Common myeloid progenitor, CD34-positive (primary cell): ENCODE data around the gene TPP1.

Experiments
- CTCF ChIA-PET: fragments of 350-600 bp; sonication (Branson Sonifier 250); formaldehyde crosslinking; loops from one replicate; lab custom pipeline; 2021; ENCODE audit warnings: antibody characterized with exemption; lab: Charles Lee
- POLR2A ChIA-PET: fragments of 350-600 bp; sonication (Branson Sonifier 250); formaldehyde crosslinking; loops from one replicate; lab custom pipeline; 2021; ENCODE audit warnings: antibody characterized with exemption; lab: Charles Lee
- DNase-seq, 3 donors: peaks; one replicate each; pipeline versions ENCODE4 v3.0.0 to v3.0.0-alpha.2; 2013
- H3K27ac ChIP-seq, 2 experiments: 1 replicate in 1 of 2; 2 replicates in 1 of 2; pipeline ENCODE4 v1.7.0; 2013; ENCODE audit warnings: inconsistent platforms in 2 of 2, low read length in 2 of 2, mild to moderate bottlenecking in 2 of 2, low read depth in 1 of 2, moderate library complexity in 1 of 2; ENCODE audit not compliant: severe bottlenecking in 2 of 2, insufficient read depth in 1 of 2, poor library complexity in 1 of 2
- H3K27me3 ChIP-seq, 5 experiments: replicated peaks in 2 of 5; 1 replicate in 3 of 5; 2 replicates in 2 of 5; pipeline versions ENCODE4 v1.6.1 to v1.7.0; 2013; ENCODE audit warnings: low read length in 4 of 5, mild to moderate bottlenecking in 2 of 5, moderate library complexity in 2 of 5, inconsistent platforms in 1 of 5; ENCODE audit not compliant: insufficient read depth in 5 of 5, control insufficient read depth in 4 of 5
- H3K36me3 ChIP-seq, 4 experiments: 1 replicate in 2 of 4; 2 replicates in 2 of 4; pipeline versions ENCODE4 v1.6.1 to v1.7.0; 2013; ENCODE audit warnings: low read length in 3 of 4, control low read depth in 1 of 4, mild to moderate bottlenecking in 1 of 4; ENCODE audit not compliant: control insufficient read depth in 4 of 4, insufficient read depth in 4 of 4
- H3K4me1 ChIP-seq, 4 experiments: 1 replicate in 3 of 4; 2 replicates in 1 of 4; pipeline versions ENCODE4 v1.6.1 to v1.7.1; 2013; ENCODE audit warnings: low read length in 3 of 4, mild to moderate bottlenecking in 3 of 4, control low read depth in 1 of 4, inconsistent platforms in 1 of 4, moderate library complexity in 1 of 4; ENCODE audit not compliant: control insufficient read depth in 4 of 4, insufficient read depth in 4 of 4; ENCODE audit errors: control extremely low read depth in 1 of 4
- H3K4me3 ChIP-seq, 7 experiments: 1 replicate in 4 of 7; 2 replicates in 3 of 7; pipeline versions ENCODE4 v1.5.1 to v1.7.0; 2013; ENCODE audit warnings: mild to moderate bottlenecking in 7 of 7, low read length in 6 of 7, moderate library complexity in 6 of 7, inconsistent platforms in 2 of 7, low read depth in 2 of 7, control low read depth in 1 of 7; ENCODE audit not compliant: insufficient read depth in 4 of 7, control insufficient read depth in 1 of 7; ENCODE audit errors: extremely low read depth in 1 of 7
- H3K9me3 ChIP-seq, 5 experiments: 1 replicate in 4 of 5; 2 replicates in 1 of 5; pipeline versions ENCODE4 v1.6.1 to v1.7.1; 2013; ENCODE audit warnings: low read length in 4 of 5, mild to moderate bottlenecking in 2 of 5, inconsistent platforms in 1 of 5, low read depth in 1 of 5, moderate library complexity in 1 of 5; ENCODE audit not compliant: control insufficient read depth in 4 of 5, insufficient read depth in 2 of 5; ENCODE audit errors: control extremely low read depth in 1 of 5
- WGBS: methylation state at CpG from one replicate; pipeline ENCODE4 v1.1.5; 2013; ENCODE audit not compliant: insufficient coverage; 5-methylcytosine and 5-hydroxymethylcytosine counted together

TPP1 gene

DNA sequence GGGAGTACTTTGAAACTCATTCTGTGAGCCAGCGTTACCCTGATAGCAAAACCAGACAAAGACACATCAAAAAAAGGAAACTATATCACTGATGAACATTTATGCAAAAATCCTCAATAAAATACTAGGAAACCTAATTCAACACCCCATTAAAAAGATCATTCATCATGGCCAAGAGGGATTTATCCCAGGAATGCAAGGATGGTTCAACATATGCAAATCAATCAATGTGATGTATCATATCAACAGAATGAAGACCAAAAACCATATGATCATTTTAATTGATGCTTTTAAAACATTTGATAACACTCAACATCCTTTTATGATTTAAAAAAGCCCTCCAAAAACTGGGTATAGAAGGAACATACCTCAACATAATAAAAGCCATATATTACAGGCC lies 35.6 kb downstream of the TPP1 start:
- Histone ChIP-seq H3K9me3 (peaks cover 0 to 24% (median 2%) of the 10 kb centered on the region in 5 experiments), H3K27me3 (no peaks in the 10 kb centered on the region), H3K27ac (no peak overlapping the region), H3K4me1 (no peaks in the 10 kb centered on the region), H3K4me3 (no peak overlapping the region), H3K36me3 (peaks cover 0 to 5% (median 1%) of the 10 kb centered on the region in 4 experiments)
- DNase-seq = peak in 1 of 3 donors; percentile 15
- no CpG with 5 or more reads among the region's 1 CpG for WGBS
- ChIA-PET CTCF (no interaction called here), POLR2A (no interaction called here)

DNA sequence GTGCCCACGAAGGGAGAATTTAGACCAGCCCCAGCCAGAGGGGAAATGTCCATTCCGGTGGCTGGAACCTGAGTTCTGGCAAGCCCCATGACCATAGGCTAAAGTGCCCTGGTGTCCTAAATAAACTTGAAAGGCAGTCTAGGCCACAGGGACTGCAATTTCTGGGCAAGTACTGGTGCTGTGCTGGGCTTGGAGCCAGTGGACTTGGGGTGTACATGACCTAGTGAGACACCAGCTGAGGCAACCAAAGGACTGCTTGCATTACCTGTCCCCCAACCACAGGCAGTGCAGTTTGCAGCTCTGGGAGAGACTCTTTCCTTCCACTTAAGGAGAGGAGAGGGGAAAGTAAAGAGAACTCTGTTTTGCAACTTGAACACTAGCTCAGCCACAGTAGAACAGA lies 39.5 kb downstream of the TPP1 start:
- ChIA-PET POLR2A (no interaction called here), CTCF (interaction anchor here (0.9 to 2.0 kb wide), 2 partner anchors 23 to 31 kb away, joined by 3 to 4 read pairs; no protein-coding TSS in a partner anchor)
- Histone ChIP-seq H3K9me3 (peaks cover 0 to 22% (median under 1%) of the 10 kb centered on the region in 5 experiments), H3K27ac (no peak overlapping the region), H3K27me3 (no peaks in the 10 kb centered on the region), H3K36me3 (peaks cover 0 to 3% (median 0%) of the 10 kb centered on the region in 4 experiments), H3K4me3 (no peak overlapping the region), H3K4me1 (peaks cover 0 to 7% (median 4%) of the 10 kb centered on the region in 4 experiments)
- WGBS = 100% methylated on average over 1 of the region's 2 CpGs
- DNase-seq = no peak

DNA sequence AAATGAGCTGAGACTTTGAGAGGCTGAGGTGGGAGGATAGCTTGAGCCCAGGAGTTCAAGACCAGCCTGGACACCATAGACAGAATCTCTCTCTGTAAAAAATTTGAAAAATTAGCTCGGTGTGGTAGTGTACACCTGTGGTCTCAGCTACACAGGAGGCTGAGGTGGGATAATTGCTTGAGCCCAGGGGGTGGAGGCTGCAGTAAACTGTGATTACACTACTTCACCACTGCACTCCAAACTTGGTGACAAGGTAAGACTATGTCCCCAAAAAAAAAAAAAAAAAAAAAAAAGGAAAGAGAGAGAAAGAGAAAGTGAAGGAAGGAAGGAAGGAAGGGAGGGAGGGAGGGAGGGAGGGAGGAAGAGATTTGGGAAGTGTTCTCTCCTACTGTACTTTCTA lies 41.1 kb downstream of the TPP1 start:
- H3K27ac ChIP-seq = no peak overlapping the region
- H3K27me3 ChIP-seq = no peaks in the 10 kb centered on the region
- H3K36me3 ChIP-seq = peaks cover 0 to 3% (median 0%) of the 10 kb centered on the region in 4 experiments
- ChIA-PET CTCF (interaction anchor here (1.6 to 2.0 kb wide), 2 partner anchors 24 to 89 kb away, joined by 3 to 4 read pairs; no protein-coding TSS in a partner anchor), POLR2A (no interaction called here)
- peaks cover 0 to 7% (median 4%) of the 10 kb centered on the region in 4 experiments for H3K4me1 ChIP-seq
- H3K4me3 ChIP-seq = no peak overlapping the region
- peaks cover 0 to 8% (median 0%) of the 10 kb centered on the region in 5 experiments for H3K9me3 ChIP-seq
- DNase-seq = peak in 2 of 3 donors; percentile 25 to 46
- WGBS = no CpG with 5 or more reads among the region's 1 CpG

DNA sequence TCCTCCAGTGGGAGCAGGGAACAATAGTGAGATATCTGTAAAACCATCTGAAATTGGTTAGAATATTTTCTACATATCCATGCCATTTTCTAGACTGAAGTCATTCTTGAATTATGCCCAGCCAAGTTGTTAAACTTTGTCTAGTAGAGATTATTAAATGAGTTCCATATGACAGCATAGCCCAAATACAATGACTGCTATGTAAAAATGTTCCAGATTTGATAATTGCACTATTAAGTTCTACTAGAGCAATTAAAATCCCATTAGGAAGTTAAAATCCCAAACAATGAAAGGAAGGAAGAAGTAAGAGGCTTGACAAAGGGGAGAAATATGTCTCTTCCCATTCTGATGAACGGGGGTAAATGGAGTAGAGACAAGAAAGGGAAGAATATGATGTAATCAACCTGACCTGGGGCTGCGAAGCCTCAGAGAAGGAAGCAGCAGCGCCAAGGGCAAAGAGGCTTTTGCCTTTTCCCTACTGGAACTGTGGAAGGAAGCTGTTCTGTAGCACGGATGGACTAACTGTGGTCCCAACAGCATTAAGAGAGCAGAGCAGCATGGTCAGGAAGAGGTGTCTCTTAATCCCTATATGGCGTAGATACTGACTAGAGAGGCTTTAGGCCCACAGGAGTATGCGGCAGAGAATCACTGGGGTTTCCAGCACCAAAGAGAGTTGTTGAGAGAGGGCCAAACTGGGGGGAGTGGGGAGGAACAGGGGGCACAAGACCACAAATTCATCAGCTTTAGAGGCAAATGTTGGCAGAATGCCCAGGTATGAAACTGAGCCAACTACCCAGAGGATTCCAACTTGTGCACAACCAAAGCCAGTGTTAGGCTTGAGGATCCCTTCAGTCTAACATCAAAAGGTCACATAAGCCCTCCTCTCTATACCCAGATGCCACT lies 42.5 kb downstream of the TPP1 start:
- peak in 2 of 3 donors; percentile 49 to 66 for DNase-seq
- no peaks in the 10 kb centered on the region for H3K9me3 ChIP-seq
- H3K4me1 ChIP-seq = peaks cover 0 to 7% (median 4%) of the 10 kb centered on the region in 4 experiments
- POLR2A ChIA-PET = no interaction called here
- peaks cover 0 to 3% (median 0%) of the 10 kb centered on the region in 4 experiments for H3K36me3 ChIP-seq
- peaks cover 0 to under 1% (median 0%) of the 10 kb centered on the region in 5 experiments for H3K27me3 ChIP-seq
- H3K27ac ChIP-seq = no peak overlapping the region
- H3K4me3 ChIP-seq = no peak overlapping the region
- 41% methylated on average over 6 of the region's 6 CpGs for WGBS
- CTCF ChIA-PET = interaction anchor here (1.6 to 1.7 kb wide), 2 partner anchors 12 to 90 kb away, joined by 3 to 5 read pairs; no protein-coding TSS in a partner anchor

DNA sequence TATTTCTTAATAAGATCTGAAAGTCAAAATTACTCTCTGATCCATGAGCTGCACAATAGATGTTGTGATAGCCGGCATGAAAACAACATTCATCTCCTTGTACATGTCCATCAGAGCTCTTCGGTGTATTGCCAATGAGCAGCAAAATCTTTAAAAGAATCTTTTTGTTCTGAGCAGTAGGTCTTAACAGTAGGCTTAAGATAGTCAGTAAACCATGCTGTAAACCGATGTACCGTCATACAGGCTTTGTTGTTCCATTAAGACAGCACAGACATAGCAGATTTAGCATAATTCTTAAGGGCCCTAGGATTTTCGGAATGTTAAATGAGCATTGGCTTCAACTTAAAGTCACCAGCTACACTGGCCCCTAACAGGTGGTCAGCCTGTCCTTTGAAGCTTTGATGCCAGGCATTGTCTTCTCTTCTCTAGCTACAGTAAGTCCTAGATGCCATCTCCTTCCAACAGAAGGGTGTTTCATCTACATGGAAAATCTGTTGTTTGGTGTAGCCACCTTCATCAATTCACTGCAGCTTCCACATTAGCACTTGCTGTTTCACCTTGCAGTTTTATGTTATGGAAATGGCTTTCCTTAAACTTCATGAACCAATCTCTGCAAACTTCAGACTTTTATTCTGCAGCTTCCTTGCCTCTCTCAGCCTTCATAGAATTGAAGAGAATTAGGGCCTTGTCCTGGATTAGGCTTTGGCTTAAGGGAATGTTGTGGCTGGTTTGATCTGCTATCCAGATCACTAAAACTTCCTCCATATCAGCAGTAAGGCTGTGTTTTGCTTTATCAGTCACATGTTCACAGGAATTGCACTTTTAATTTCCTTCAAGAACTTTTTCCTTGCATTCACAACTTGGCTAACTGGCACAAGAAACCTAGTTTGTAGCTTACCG lies 44.2 kb downstream of the TPP1 start:
- CTCF ChIA-PET = no interaction called here
- Histone ChIP-seq H3K27ac (no peak overlapping the region), H3K9me3 (no peaks in the 10 kb centered on the region), H3K27me3 (peaks cover 0 to 8% (median 0%) of the 10 kb centered on the region in 5 experiments), H3K4me1 (peaks cover 0 to 12% (median 4%) of the 10 kb centered on the region in 4 experiments), H3K4me3 (no peak overlapping the region), H3K36me3 (peaks cover 0 to 8% (median 0%) of the 10 kb centered on the region in 4 experiments)
- 94% methylated on average over 4 of the region's 6 CpGs for WGBS
- POLR2A ChIA-PET = no interaction called here
- no peak for DNase-seq

DNA sequence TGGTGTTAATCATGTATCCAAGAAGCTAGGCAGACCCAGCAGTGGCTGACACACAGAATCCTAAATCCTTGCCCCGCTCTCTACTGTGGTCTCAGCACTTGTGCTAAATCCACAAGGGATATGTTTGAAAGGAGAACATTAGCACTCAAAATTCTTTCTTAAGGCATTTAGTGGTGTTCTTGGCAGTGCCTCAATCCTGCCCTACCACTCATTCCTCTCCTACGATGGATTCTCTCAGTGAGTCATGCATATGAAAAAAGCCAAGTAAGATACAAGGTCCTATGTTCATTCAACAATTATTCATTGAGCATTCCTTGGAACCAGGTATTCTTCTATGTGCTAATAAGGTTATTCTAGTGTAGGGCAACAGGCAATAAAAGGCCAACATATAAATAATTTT lies 47.0 kb downstream of the TPP1 start:
- Histone ChIP-seq H3K36me3 (peaks cover 0 to 10% (median 0%) of the 10 kb centered on the region in 4 experiments), H3K4me3 (no peak overlapping the region), H3K27ac (no peak overlapping the region), H3K4me1 (peaks cover 0 to 24% (median 12%) of the 10 kb centered on the region in 4 experiments), H3K27me3 (peaks cover 0 to 8% (median 0%) of the 10 kb centered on the region in 5 experiments), H3K9me3 (no peaks in the 10 kb centered on the region)
- no peak for DNase-seq
- 100% methylated on average over 1 of the region's 2 CpGs for WGBS
- ChIA-PET CTCF (interaction anchor here (1.1 kb wide), 1 partner anchor 12 kb away, joined by 3 read pairs; no protein-coding TSS in a partner anchor), POLR2A (no interaction called here)
